ENCODE results near the gene APLN. TPM values are rescaled to one million over a fixed set of nuclear protein-coding genes. Genes with fewer than 3 reads are reported as not detected.

APLN gene
- total RNA-seq, 4 donors from 2014 or later = 0.19 to 0.44 TPM; not detected in 2

GRCh38 chrX:129597905-129598304 is 56.9 kb downstream of the APLN start:
- TF ChIP-seq CTCF (IDR thresholded peaks at IDR 0.05; ENCODE audit: low read depth) = no peak

- TF ChIP-seq CTCF (IDR thresholded peaks at IDR 0.05; ENCODE audit: low read depth) = no peak
These were observed 58.7 kb downstream of the APLN start for GRCh38 chrX:129596077-129596476.

Other genes with a start within 250 kb of the APLN start
- gene SMARCA1, start 131.5 kb downstream of the APLN start, total RNA-seq = 10 to 100 TPM; 28.8 to 39.9 (median 37.7) TPM
- 10 to 100 TPM; 20.3 to 25.7 (median 22.0) TPM for gene OCRL, start 114.7 kb downstream of the APLN start, total RNA-seq
- gene XPNPEP2, start 84.0 kb upstream of the APLN start, total RNA-seq = 10 to 100 TPM in 2 of 4 donors, 1 to 10 TPM in 2; 3.4 to 25.0 (median 8.4) TPM
- 10 to 100 TPM in 3 of 4 donors, 1 to 10 TPM in 1; 7.3 to 76.3 (median 18.0) TPM for gene SASH3, start 125.0 kb upstream of the APLN start, total RNA-seq
- gene ZDHHC9, start 188.9 kb upstream of the APLN start, total RNA-seq = 10 to 100 TPM; 23.4 to 61.0 (median 31.7) TPM